Ishikawa (cell line): ENCODE data around the gene SCGB3A2.

ENCODE experiments used
- CEBPB ChIP-seq: IDR thresholded peaks from 2 replicates; pipeline ENCODE4 v1.6.1; 2012
- CREB1 ChIP-seq: IDR thresholded peaks from 2 replicates; pipeline ENCODE4 v1.6.1; 2012; ENCODE audit warnings: low read depth
- EGR1 ChIP-seq: IDR thresholded peaks from 2 replicates; pipeline ENCODE4 v1.6.1; 2012
- EP300 ChIP-seq: IDR thresholded peaks from 2 replicates; pipeline ENCODE4 v1.6.1; 2012; ENCODE audit warnings: borderline replicate concordance
- MAX ChIP-seq: IDR thresholded peaks from 2 replicates; pipeline ENCODE4 v1.6.1; 2012
- NFIC ChIP-seq: IDR thresholded peaks from 2 replicates; pipeline ENCODE4 v1.6.1; 2012
- RAD21 ChIP-seq: IDR thresholded peaks from 2 replicates; pipeline ENCODE4 v1.6.1; 2012; ENCODE audit warnings: low read depth
- REST ChIP-seq: IDR thresholded peaks from 2 replicates; pipeline ENCODE4 v1.6.1; 2012; ENCODE audit warnings: low read depth, mild to moderate bottlenecking
- TAF1 ChIP-seq: IDR thresholded peaks from 2 replicates; pipeline ENCODE4 v1.6.1; 2012; ENCODE audit warnings: low read depth, mild to moderate bottlenecking
- TCF12 ChIP-seq: IDR thresholded peaks from 2 replicates; pipeline ENCODE4 v1.6.1; 2012; ENCODE audit warnings: low read depth
- USF1 ChIP-seq: IDR thresholded peaks from 2 replicates; pipeline ENCODE4 v1.6.1; 2012
- YY1 ChIP-seq: IDR thresholded peaks from 2 replicates; pipeline ENCODE4 v1.6.1; 2012; ENCODE audit warnings: low read depth
- ZBTB7A ChIP-seq: IDR thresholded peaks from 2 replicates; pipeline ENCODE4 v1.6.1; 2012; ENCODE audit warnings: low read depth

- TF ChIP-seq RAD21 (no peak), REST (no peak), EGR1 (no peak), YY1 (no peak), TCF12 (no peak), ZBTB7A (no peak), CEBPB (no peak), TAF1 (no peak), EP300 (no peak), NFIC (no peak), MAX (no peak), CREB1 (no peak), USF1 (no peak)
Measured at GRCh38 chr5:147893820-147894219, 15.3 kb downstream of the SCGB3A2 start.
